Osteoblast (primary cell): Measurements from ENCODE around the gene TTC7B. TPM values are rescaled to one million over a fixed set of nuclear protein-coding genes. Genes with fewer than 3 reads are reported as not detected.

ENCODE experiments used
- DNase-seq: peaks from one replicate; pipeline ENCODE4 v3.0.0; 2011; ENCODE audit warnings: low spot score, mixed read lengths; ENCODE audit not compliant: insufficient read length; ENCODE audit errors: missing footprints
- H2AFZ ChIP-seq: 2 replicates; pipeline ENCODE4 v1.6.0; 2011; ENCODE audit warnings: mild to moderate bottlenecking, low read length
- H3K27ac ChIP-seq: 2 replicates; pipeline ENCODE4 v1.5.1; 2011; ENCODE audit warnings: mild to moderate bottlenecking, low read depth, low read length, moderate library complexity
- H3K27me3 ChIP-seq: 2 replicates; pipeline ENCODE4 v1.6.0; 2012; ENCODE audit warnings: mild to moderate bottlenecking, control low read depth, inconsistent platforms, low read length, moderate library complexity; ENCODE audit not compliant: insufficient read depth
- H3K36me3 ChIP-seq: 2 replicates; pipeline ENCODE4 v1.5.1; 2011; ENCODE audit warnings: mild to moderate bottlenecking, low read length, control low read depth, moderate library complexity; ENCODE audit not compliant: insufficient read depth
- H3K4me1 ChIP-seq: 2 replicates; pipeline ENCODE4 v1.5.1; 2011; ENCODE audit warnings: mild to moderate bottlenecking, low read length, control low read depth, moderate library complexity; ENCODE audit not compliant: insufficient read depth
- H3K4me2 ChIP-seq: 2 replicates; pipeline ENCODE4 v1.6.0; 2011; ENCODE audit warnings: mild to moderate bottlenecking, low read length; ENCODE audit not compliant: insufficient read depth
- H3K4me3 ChIP-seq: fragments of 200-600 bp; sonication (generic); 3 replicates; pipeline ENCODE4 v1.5.1; 2012; ENCODE audit warnings: mild to moderate bottlenecking, low read length, inconsistent platforms; ENCODE audit not compliant: insufficient read depth
- H3K79me2 ChIP-seq: 2 replicates; pipeline ENCODE4 v1.6.0; 2012; ENCODE audit warnings: mild to moderate bottlenecking, low read length, control low read depth, inconsistent platforms; ENCODE audit not compliant: insufficient read depth
- H3K9me3 ChIP-seq: 2 replicates; pipeline ENCODE4 v1.5.1; 2011; ENCODE audit warnings: low read depth, low read length, control low read depth
- H4K20me1 ChIP-seq: 2 replicates; pipeline ENCODE4 v1.6.0; 2012; ENCODE audit warnings: mild to moderate bottlenecking, low read length, control low read depth; ENCODE audit not compliant: insufficient read depth
- CTCF ChIP-seq: IDR thresholded peaks from 2 replicates; pipeline ENCODE4 v1.5.1; 2011; ENCODE audit warnings: mild to moderate bottlenecking, low read depth, low read length, moderate library complexity; ENCODE audit errors: extremely low read depth
- total RNA-seq: library from RNA; depleted of rRNA; stranded (reverse); fragments of >200 nt; gene quantifications from 2 replicates; pipeline ENCODE4 v1.2.3, GENCODE V29; 2012

The TTC7B gene
- total RNA-seq, 1 donor = 14.5 TPM

GRCh38 chr14:90666571-90666970, 149.7 kb downstream of the TTC7B start:
- Histone ChIP-seq H3K4me1 (no peaks in the 10 kb centered on the region), H3K27ac (no peak overlapping the region), H3K4me2 (no peak overlapping the region), H3K79me2 (no peaks in the 10 kb centered on the region), H2AFZ (no peak overlapping the region), H3K36me3 (no peaks in the 10 kb centered on the region), H3K9me3 (no peaks in the 10 kb centered on the region), H3K27me3 (no peaks in the 10 kb centered on the region), H3K4me3 (no peak overlapping the region), H4K20me1 (no peaks in the 10 kb centered on the region)
- no peak for DNase-seq
- TF ChIP-seq CTCF = no peak

- no peaks in the 10 kb centered on the region for H3K9me3 ChIP-seq
- no peaks in the 10 kb centered on the region for H3K4me1 ChIP-seq
- no peak for TF ChIP-seq CTCF
- H3K79me2 ChIP-seq = no peaks in the 10 kb centered on the region
- no peaks in the 10 kb centered on the region for H3K27me3 ChIP-seq
- no peak overlapping the region for H2AFZ ChIP-seq
- no peak overlapping the region for H3K27ac ChIP-seq
- H4K20me1 ChIP-seq = no peaks in the 10 kb centered on the region
- H3K4me2 ChIP-seq = no peak overlapping the region
- no peak overlapping the region for H3K4me3 ChIP-seq
- H3K36me3 ChIP-seq = no peaks in the 10 kb centered on the region
- no peak for DNase-seq
These were observed 150.8 kb downstream of the TTC7B start for GRCh38 chr14:90665321-90666000.

- no peaks in the 10 kb centered on the region for H3K79me2 ChIP-seq
- TF ChIP-seq CTCF = no peak
- no peaks in the 10 kb centered on the region for H4K20me1 ChIP-seq
- no peaks in the 10 kb centered on the region for H3K9me3 ChIP-seq
- no peaks in the 10 kb centered on the region for H3K4me1 ChIP-seq
- H3K36me3 ChIP-seq = no peaks in the 10 kb centered on the region
- DNase-seq = no peak
- H3K27me3 ChIP-seq = no peaks in the 10 kb centered on the region
- no peak overlapping the region for H3K4me3 ChIP-seq
- no peak overlapping the region for H2AFZ ChIP-seq
- no peak overlapping the region for H3K27ac ChIP-seq
- no peak overlapping the region for H3K4me2 ChIP-seq
These were observed 151.3 kb downstream of the TTC7B start for GRCh38 chr14:90664911-90665310.

- Histone ChIP-seq H2AFZ (no peak overlapping the region), H3K4me1 (peaks cover 3% of the 10 kb centered on the region), H3K4me3 (no peak overlapping the region), H3K27ac (no peak overlapping the region), H3K36me3 (no peaks in the 10 kb centered on the region), H3K79me2 (no peaks in the 10 kb centered on the region), H4K20me1 (no peaks in the 10 kb centered on the region), H3K4me2 (no peak overlapping the region), H3K9me3 (no peaks in the 10 kb centered on the region), H3K27me3 (no peaks in the 10 kb centered on the region)
- no peak for DNase-seq
- TF ChIP-seq CTCF = no peak
These were observed 152.6 kb downstream of the TTC7B start for GRCh38 chr14:90663680-90664079.
